ENCODE data around the gene TTC24.
"Not testable (repeated sequence)": the region's sequence is repeated elsewhere in the genome, so short reads cannot be mapped to it uniquely, and the experiment has no call there.

The TTC24 gene
- 1.9 reads per million, percentile 2 among the genes with 10 or more reads in this experiment for total RNA-seq

- no peak for DNase-seq
Observed at GRCh38 chr1:156579472-156579871, at the start of gene TTC24. Gene TTC24, plus strand, starts transcription at chr1:156579723. Its CDS starts 1,642 bp downstream, at chr1:156581365.

- DNase-seq, result no peak
Observed at GRCh38 chr1:156530006-156530405, 49.5 kb upstream of the TTC24 start.

- no peak for DNase-seq
Observed at GRCh38 chr1:156532374-156532773, 47.1 kb upstream of the TTC24 start.

GRCh38 chr1:156533568-156534220 lies 45.8 kb upstream of the TTC24 start:
- no peak for DNase-seq

GRCh38 chr1:156534424-156535060 lies 45.0 kb upstream of the TTC24 start:
- DNase-seq, result no peak

GRCh38 chr1:156537027-156537426 lies 42.5 kb upstream of the TTC24 start:
- DNase-seq, result no peak

GRCh38 chr1:156538711-156539440 lies 40.6 kb upstream of the TTC24 start:
- no peak for DNase-seq

GRCh38 chr1:156539818-156540355 lies 39.6 kb upstream of the TTC24 start:
- no peak for DNase-seq

GRCh38 chr1:156540955-156541354 lies 38.6 kb upstream of the TTC24 start:
- no peak for DNase-seq

GRCh38 chr1:156543066-156543465 lies 36.5 kb upstream of the TTC24 start:
- no peak for DNase-seq

- no peak for DNase-seq
Observed at GRCh38 chr1:156544592-156545102, 34.9 kb upstream of the TTC24 start.

GRCh38 chr1:156546267-156546666 lies 33.3 kb upstream of the TTC24 start:
- DNase-seq, result no peak

- no peak for DNase-seq
Observed at GRCh38 chr1:156547434-156547833, 32.1 kb upstream of the TTC24 start.

GRCh38 chr1:156547982-156548381 lies 31.5 kb upstream of the TTC24 start:
- no peak for DNase-seq

GRCh38 chr1:156549390-156549789 lies 30.1 kb upstream of the TTC24 start:
- DNase-seq, result no peak

- no peak for DNase-seq
Observed at GRCh38 chr1:156549831-156550230, 29.7 kb upstream of the TTC24 start.

GRCh38 chr1:156550346-156550745 lies 29.2 kb upstream of the TTC24 start:
- DNase-seq, result no peak

- DNase-seq, result no peak
Observed at GRCh38 chr1:156551066-156551643, 28.4 kb upstream of the TTC24 start.

GRCh38 chr1:156551869-156552268 lies 27.7 kb upstream of the TTC24 start:
- no peak for DNase-seq

GRCh38 chr1:156552518-156552917 lies 27.0 kb upstream of the TTC24 start:
- DNase-seq, result no peak

- not testable (repeated sequence) for DNase-seq
Observed at GRCh38 chr1:156552937-156553336, 26.6 kb upstream of the TTC24 start.

GRCh38 chr1:156553860-156554485 lies 25.6 kb upstream of the TTC24 start:
- no peak for DNase-seq

All from effector CD4-positive, alpha-beta T cell (primary cell).